GM12864 (cell line): ENCODE results near the gene ST6GALNAC4.

Experiments used
- DNase-seq: peaks from one replicate; pipeline ENCODE4 v3.0.0-alpha.2; 2011; ENCODE audit warnings: low read depth
- H3K4me3 ChIP-seq: 2 replicates; pipeline ENCODE4 v1.5.1; 2011; ENCODE audit warnings: mild to moderate bottlenecking, low read depth, low read length, control low read depth
- TF ChIP-seq, protein P1 (sequence below): IDR thresholded peaks from 2 replicates; pipeline ENCODE4 v1.5.1; 2011; ENCODE audit warnings: low read depth, mild to moderate bottlenecking, moderate library complexity, low read length, control low read depth, inconsistent platforms; ENCODE audit errors: missing control alignments

The ST6GALNAC4 gene

DNA sequence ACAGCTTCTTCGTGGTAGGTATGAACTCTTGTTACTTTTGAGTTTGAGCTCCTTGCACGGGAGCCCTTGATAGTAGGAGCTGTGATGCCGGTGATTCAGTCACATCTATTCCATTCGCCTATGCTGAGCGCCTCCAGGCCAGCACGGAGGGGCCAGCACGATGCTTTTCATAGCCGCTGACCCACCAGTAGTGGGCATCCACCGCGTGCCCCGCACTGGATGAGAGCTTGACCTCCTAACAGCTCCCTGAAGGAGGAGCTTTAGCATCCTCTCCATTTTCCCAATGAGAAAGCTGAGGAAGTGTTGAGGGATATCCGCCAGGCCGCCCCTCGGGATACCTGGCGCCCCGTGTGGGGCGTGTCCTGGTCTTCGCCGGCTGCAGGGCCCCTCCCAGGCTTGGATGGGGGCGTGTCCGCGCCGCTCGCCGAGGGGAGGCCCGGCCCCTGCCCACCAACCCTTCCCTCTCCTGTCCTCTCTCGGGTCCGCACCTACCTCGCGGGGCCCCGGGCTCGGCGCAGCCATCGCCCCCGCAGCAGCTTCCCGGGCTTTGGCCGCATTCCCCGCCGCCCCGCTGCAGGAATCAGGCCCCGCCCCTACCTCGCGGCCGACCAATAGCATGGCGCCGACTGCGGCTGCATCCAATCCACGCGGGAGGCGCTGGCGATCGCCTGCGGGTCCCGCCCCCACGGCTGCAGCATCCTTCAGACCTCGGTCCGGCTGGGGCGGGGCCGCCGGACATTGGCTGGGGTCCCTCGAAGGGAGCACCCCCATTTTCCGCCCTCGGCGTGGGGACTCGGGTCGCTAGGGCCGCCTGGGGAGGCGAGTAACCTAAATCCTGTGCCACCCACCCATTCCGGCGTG, 13.6 kb upstream of the ST6GALNAC4 start, which contains the start of gene PIP5KL1:
Gene PIP5KL1 (minus strand): TSS at position 547 of the 861 bp plus-strand sequence. CDS start 25 bp downstream, at position 522.
- H3K4me3 ChIP-seq: peak within 1 kb of the TSS; percentile 57
- no peak for DNase-seq
- TF ChIP-seq, protein P1, sequence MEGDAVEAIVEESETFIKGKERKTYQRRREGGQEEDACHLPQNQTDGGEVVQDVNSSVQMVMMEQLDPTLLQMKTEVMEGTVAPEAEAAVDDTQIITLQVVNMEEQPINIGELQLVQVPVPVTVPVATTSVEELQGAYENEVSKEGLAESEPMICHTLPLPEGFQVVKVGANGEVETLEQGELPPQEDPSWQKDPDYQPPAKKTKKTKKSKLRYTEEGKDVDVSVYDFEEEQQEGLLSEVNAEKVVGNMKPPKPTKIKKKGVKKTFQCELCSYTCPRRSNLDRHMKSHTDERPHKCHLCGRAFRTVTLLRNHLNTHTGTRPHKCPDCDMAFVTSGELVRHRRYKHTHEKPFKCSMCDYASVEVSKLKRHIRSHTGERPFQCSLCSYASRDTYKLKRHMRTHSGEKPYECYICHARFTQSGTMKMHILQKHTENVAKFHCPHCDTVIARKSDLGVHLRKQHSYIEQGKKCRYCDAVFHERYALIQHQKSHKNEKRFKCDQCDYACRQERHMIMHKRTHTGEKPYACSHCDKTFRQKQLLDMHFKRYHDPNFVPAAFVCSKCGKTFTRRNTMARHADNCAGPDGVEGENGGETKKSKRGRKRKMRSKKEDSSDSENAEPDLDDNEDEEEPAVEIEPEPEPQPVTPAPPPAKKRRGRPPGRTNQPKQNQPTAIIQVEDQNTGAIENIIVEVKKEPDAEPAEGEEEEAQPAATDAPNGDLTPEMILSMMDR: no peak

DNA sequence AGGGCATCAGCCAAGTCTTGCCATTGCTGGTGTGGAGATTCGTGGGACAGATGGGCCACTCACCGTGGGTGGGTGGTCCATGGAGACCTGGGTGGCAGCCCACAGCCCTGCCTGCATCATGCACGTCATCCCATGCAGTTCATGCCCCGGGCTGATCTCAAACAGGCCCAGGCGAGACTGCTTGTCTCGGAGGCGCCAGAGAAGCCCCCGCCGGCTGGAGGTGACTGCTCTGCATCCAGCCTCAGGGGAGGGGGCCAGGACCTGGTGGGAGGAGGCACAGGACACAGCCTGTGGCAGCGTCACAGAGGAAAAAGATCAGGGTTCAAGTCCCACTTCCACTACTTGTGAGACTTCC, 12.8 kb upstream of the ST6GALNAC4 start:
- TF ChIP-seq, protein P1: no peak
- DNase-seq: no peak
- no peak overlapping the region for H3K4me3 ChIP-seq

DNA sequence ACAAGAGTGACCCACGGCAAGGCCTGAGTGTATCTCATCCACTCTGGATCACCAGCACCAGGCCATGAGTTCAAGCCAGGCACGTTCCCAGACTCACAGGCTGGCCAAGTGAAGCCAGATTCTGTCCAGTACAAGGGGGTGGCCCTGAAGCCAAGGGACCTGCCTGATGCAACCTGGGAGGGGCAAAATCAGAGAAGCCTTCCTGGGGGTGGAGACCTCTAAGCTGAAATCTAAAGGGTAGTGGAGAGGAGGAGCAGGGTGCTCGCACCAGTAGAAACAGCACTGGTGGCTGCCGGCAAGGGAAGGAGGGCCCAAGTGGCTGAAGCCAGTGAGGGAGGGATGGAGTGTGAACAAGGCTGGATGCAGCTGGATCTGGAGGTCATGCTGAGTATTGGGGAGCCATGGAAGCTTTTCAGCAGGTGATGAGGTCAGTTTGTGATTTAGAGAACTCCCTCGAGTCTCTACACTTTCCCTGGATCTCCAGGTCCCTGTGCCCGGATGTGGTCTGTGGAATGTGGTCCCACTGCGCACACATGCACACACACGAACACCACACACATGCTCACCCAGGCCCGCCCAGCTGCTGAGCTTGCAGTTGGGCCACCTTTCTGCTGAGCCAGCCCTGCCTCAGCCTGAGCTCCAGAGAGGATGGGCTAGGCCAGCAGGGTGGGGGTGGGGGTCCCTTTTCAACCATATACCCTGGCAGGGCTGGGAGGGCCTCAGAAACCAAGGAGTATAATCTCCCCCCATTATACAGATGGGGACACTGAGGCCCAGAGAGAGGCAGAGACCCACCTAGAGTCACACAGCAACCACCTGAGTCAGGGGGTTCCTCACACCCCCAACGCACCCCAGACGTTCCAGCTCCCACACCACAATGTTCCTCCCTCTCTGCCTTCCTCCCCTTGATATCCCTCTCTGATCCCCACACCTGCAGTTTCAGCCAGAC, 12.1 kb upstream of the ST6GALNAC4 start:
- no peak for DNase-seq
- H3K4me3 ChIP-seq: no peak overlapping the region
- TF ChIP-seq, protein P1: no peak

DNA sequence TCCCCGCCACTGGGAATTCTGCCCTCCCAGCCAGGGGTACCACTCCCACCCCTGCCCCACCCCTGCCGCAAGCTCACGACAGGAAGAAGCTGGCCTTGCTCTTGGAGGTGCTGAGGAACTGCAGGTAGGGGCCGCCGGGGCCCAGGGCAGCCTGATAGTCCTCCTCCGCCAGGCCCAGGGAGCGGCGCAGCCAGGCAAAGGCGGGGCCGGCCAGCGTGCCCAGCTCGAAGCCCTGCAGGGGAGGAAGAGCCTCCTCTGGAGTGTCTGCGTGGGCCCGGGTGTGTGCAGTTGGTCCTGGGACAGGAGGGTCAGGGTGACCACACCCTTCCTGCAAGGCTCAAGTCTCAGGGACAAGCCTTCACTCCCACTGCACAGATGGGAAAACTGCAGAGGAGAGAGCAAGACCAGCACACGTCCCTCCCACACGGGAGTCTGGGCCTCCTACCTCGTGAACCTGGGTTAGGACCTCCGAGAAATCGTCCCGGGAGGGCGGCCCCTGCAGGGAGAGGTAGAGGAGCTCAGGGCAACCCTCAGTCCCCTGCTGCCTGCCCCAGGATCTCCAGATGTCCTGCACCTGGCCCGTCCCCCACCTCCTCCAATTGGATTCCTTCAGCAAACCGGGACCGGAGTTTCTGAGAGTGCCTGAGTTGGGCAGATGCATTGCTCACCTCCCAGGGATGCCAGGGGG, 11.3 kb upstream of the ST6GALNAC4 start:
- no peak overlapping the region for H3K4me3 ChIP-seq
- TF ChIP-seq, protein P1: no peak
- no peak for DNase-seq

DNA sequence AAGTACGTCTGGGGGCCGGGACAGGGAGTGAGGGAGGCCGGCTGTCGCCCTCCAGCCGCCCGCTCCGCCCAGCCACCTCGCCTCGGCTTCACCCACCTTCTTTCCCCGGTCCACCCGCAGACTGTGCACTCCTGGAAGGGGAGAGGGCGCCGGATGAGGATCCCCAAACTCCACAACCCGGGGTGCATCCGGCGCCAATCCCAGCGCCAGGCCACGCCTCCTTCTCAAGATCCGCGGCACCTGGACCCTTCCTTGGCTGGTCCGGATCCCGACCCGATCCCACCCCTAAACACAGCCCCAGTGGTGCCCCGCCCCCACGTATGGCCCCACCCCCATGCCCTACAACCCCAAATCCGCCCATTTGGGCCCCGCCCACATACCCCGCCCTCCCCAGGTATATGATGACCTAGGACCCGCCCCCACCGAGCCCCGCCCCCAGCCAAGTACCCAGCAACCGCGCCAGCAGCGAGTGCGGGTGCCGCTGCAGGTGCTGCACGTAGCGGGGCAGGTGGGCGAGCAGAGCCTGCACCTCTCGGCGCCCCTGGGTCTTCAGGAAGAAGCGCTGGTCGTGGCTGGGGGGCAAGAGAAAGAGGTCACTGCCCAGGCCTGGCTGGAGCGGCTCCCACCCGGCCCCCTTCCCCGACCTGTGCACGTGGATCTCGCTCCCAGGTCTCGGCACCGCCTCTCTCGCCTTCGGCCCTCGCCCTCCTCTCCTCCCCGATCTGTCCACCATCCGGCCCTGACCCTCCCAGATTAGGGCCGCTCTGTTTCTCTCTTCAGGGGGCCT, 10.6 kb upstream of the ST6GALNAC4 start:
- H3K4me3 ChIP-seq: peak overlapping the region; percentile 20
- no peak for DNase-seq
- TF ChIP-seq, protein P1: no peak

DNA sequence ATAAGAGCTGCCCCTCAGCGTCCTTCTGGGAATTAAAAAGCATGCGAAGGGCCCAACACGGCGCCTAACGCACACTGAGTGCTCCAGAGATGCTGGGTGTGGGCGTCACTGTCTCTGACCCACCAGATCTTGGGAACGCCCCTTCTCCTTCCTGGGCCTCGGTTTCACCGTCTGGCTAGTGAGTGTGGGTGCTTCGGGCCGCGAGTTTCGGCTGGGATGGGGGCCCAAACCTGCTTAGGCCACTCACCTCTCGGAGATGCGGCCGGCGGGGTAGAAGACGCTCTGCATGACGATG, 10.0 kb upstream of the ST6GALNAC4 start:
- no peak for DNase-seq
- H3K4me3 ChIP-seq: peak overlapping the region; percentile 20
- TF ChIP-seq, protein P1: no peak
